Measurements from ENCODE around the gene ALK.

- TF ChIP-seq CTCF (IDR thresholded peaks at IDR 0.05) (no peak), POLR2A (IDR thresholded peaks at IDR 0.05) (no peak), POLR2AphosphoS5 (IDR thresholded peaks at IDR 0.05) (no peak)
These were observed 586.0 kb downstream of the ALK start for GRCh38 chr2:29335396-29335795.

Data from sigmoid colon (tissue), 4 donors.